CD14-positive monocyte (primary cell): ENCODE measurements around the gene EFHC1. TPM values are rescaled to one million over a fixed set of nuclear protein-coding genes. Genes with fewer than 3 reads are reported as not detected.

Source experiments
- DNase-seq, 3 donors: peaks; one replicate each; pipeline ENCODE4 v3.0.0-alpha.2; 2011 to 2022
- H2AFZ ChIP-seq: 2 replicates; pipeline ENCODE4 v1.6.0; 2012; ENCODE audit warnings: mild to moderate bottlenecking, low read depth, low read length, inconsistent platforms; ENCODE audit not compliant: insufficient read depth, poor library complexity, severe bottlenecking
- H3K27ac ChIP-seq, 2 donors: 1 replicate in 1 of 2; 2 replicates in 1 of 2; pipeline ENCODE4 v1.5.1; 2012 to 2013; ENCODE audit warnings: low read length in 2 of 2, control low read depth in 1 of 2, inconsistent platforms in 1 of 2, low read depth in 1 of 2, mild to moderate bottlenecking in 1 of 2
- H3K27me3 ChIP-seq, 2 donors: one replicate each; pipeline versions ENCODE4 v1.6.0 to v1.6.1; 2011 to 2013; ENCODE audit warnings: low read length in 2 of 2; ENCODE audit not compliant: control insufficient read depth in 2 of 2, insufficient read depth in 2 of 2
- H3K36me3 ChIP-seq, 2 donors: replicated peaks in 1 of 2; 1 replicate in 1 of 2; 2 replicates in 1 of 2; pipeline versions ENCODE4 v1.5.1 to v1.6.1; 2012 to 2013; ENCODE audit warnings: low read length in 2 of 2, control low read depth in 1 of 2, inconsistent platforms in 1 of 2, mild to moderate bottlenecking in 1 of 2; ENCODE audit not compliant: insufficient read depth in 2 of 2, control insufficient read depth in 1 of 2
- H3K4me1 ChIP-seq, 2 donors: 1 replicate in 1 of 2; 2 replicates in 1 of 2; pipeline versions ENCODE4 v1.5.1 to v1.6.1; 2012 to 2013; ENCODE audit warnings: low read length in 2 of 2, control low read depth in 1 of 2, inconsistent platforms in 1 of 2, mild to moderate bottlenecking in 1 of 2, moderate library complexity in 1 of 2; ENCODE audit not compliant: insufficient read depth in 2 of 2, control insufficient read depth in 1 of 2
- H3K4me2 ChIP-seq: replicated peaks from 2 replicates; pipeline ENCODE3; 2012; ENCODE audit warnings: low read length, moderate library complexity, mild to moderate bottlenecking; ENCODE audit not compliant: poor library complexity, severe bottlenecking; ENCODE audit errors: extremely low read depth
- H3K4me3 ChIP-seq, 3 experiments: fragments of 200-600 bp in 1 of 3; sonication (generic) in 1 of 3; replicated peaks in 1 of 3; 1 replicate in 2 of 3; 2 replicates in 1 of 3; pipeline ENCODE4 v1.5.1; 2011 to 2013; ENCODE audit warnings: low read length in 3 of 3, mild to moderate bottlenecking in 3 of 3, control low read depth in 2 of 3, low read depth in 2 of 3, inconsistent platforms in 1 of 3, moderate library complexity in 1 of 3
- H3K79me2 ChIP-seq: 2 replicates; pipeline ENCODE4 v1.6.0; 2012; ENCODE audit warnings: mild to moderate bottlenecking, control low read depth, inconsistent platforms, low read length, moderate library complexity; ENCODE audit not compliant: insufficient read depth
- H3K9ac ChIP-seq: 2 replicates; pipeline ENCODE4 v1.6.0; 2017; ENCODE audit warnings: low read length, mild to moderate bottlenecking; ENCODE audit not compliant: insufficient read depth, poor library complexity, severe bottlenecking
- H3K9me3 ChIP-seq, 2 donors: replicated peaks in 1 of 2; 1 replicate in 1 of 2; 2 replicates in 1 of 2; pipeline versions ENCODE4 v1.5.1 to v1.6.1; 2012 to 2013; ENCODE audit warnings: low read length in 2 of 2, control low read depth in 1 of 2; ENCODE audit not compliant: control insufficient read depth in 1 of 2, insufficient read depth in 1 of 2
- H4K20me1 ChIP-seq: 2 replicates; pipeline ENCODE4 v1.6.0; 2012; ENCODE audit warnings: mild to moderate bottlenecking, low read length, control low read depth, moderate library complexity; ENCODE audit not compliant: insufficient read depth
- H3K27ac Mint-ChIP-seq, 7 donors: one replicate each; pipeline ENCODE4 v1.8.0; 2020; ENCODE audit warnings: mild to moderate bottlenecking in 7 of 7, mixed read lengths in 7 of 7, moderate library complexity in 6 of 7, inconsistent platforms in 2 of 7
- H3K27me3 Mint-ChIP-seq, 3 donors: one replicate each; pipeline ENCODE4 v1.8.0; 2021 to 2022; ENCODE audit warnings: low read depth in 3 of 3, mild to moderate bottlenecking in 3 of 3, mixed read lengths in 3 of 3, moderate library complexity in 3 of 3, inconsistent platforms in 1 of 3
- H3K36me3 Mint-ChIP-seq, 2 donors: one replicate each; pipeline ENCODE4 v1.8.0; 2020; ENCODE audit warnings: mixed read lengths in 2 of 2, inconsistent platforms in 1 of 2, mild to moderate bottlenecking in 1 of 2
- H3K4me1 Mint-ChIP-seq: one replicate; pipeline ENCODE4 v1.8.0; 2020; ENCODE audit warnings: mild to moderate bottlenecking, mixed read lengths
- H3K4me3 Mint-ChIP-seq, 2 donors: one replicate each; pipeline ENCODE4 v1.8.0; 2020; ENCODE audit warnings: mild to moderate bottlenecking in 2 of 2, mixed read lengths in 2 of 2, moderate library complexity in 1 of 2
- H3K9me3 Mint-ChIP-seq, 7 donors: one replicate each; pipeline ENCODE4 v1.8.0; 2020 to 2022; ENCODE audit warnings: mixed read lengths in 7 of 7, mild to moderate bottlenecking in 6 of 7, moderate library complexity in 6 of 7, inconsistent platforms in 2 of 7
- CTCF ChIP-seq: fragments of 200-600 bp; IDR thresholded peaks from one replicate; pipeline ENCODE4 v1.8.0; 2022; ENCODE audit warnings: antibody characterized with exemption, mild to moderate bottlenecking
- WGBS: methylation state at CpG from one replicate; pipeline ENCODE4 v1.1.5; 2013; ENCODE audit warnings: missing lambda C conversion rate; ENCODE audit not compliant: insufficient coverage; 5-methylcytosine and 5-hydroxymethylcytosine counted together
- intact Hi-C, 2 donors: fragments of 100-400 bp; cut with micrococcal nuclease; formaldehyde crosslinking; loops; one replicate each; pipeline versions ENCODE4 v1.15.0 to v1.15.1; 2023
- polyA plus RNA-seq, 3 donors: library from polyadenylated mRNA; depleted of rRNA in 1 of 3; unstranded in 2 of 3; stranded (reverse) in 1 of 3; fragments of 300-500 nt in 2 of 3; fragments of >200 nt in 1 of 3; fragmentation: Illumina TruSeq in 2 of 3; gene quantifications; 1 replicate in 2 of 3; 2 replicates in 1 of 3; pipeline ENCODE4 v1.2.3, GENCODE V29; 2012 to 2021

The EFHC1 gene
- polyA plus RNA-seq, 3 donors: 0.30 to 13.5 (median 2.3) TPM

GRCh38 chr6:52534363-52534762, 114.2 kb downstream of the EFHC1 start:
- Mint-ChIP-seq H3K36me3 (peaks cover 30 to 47% of the 10 kb centered on the region in 2 donors), H3K27ac (no peak overlapping the region), H3K27me3 (peaks cover 0 to 1% (median 0%) of the 10 kb centered on the region in 3 donors), H3K4me3 (no peak overlapping the region), H3K4me1 (peaks cover 13% of the 10 kb centered on the region), H3K9me3 (no peaks in the 10 kb centered on the region)
- no peak overlapping the region for H2AFZ ChIP-seq
- peaks cover 27% of the 10 kb centered on the region for H4K20me1 ChIP-seq
- no peak overlapping the region for H3K9ac ChIP-seq
- no peaks in the 10 kb centered on the region for H3K9me3 ChIP-seq
- DNase-seq: no peak
- peaks cover 14 to 59% of the 10 kb centered on the region in 2 donors for H3K36me3 ChIP-seq
- 100% methylated on average over 4 of the region's 5 CpGs for WGBS
- no peaks in the 10 kb centered on the region for H3K4me1 ChIP-seq
- no peak overlapping the region for H3K27ac ChIP-seq
- H3K4me2 ChIP-seq: no peak overlapping the region
- no peak for TF ChIP-seq CTCF
- intact Hi-C loops: no loop called here
- no peaks in the 10 kb centered on the region for H3K27me3 ChIP-seq
- H3K4me3 ChIP-seq: no peak overlapping the region
- peaks cover 28% of the 10 kb centered on the region for H3K79me2 ChIP-seq

- Histone ChIP-seq H3K9ac (no peak overlapping the region), H3K4me1 (no peaks in the 10 kb centered on the region), H3K79me2 (peaks cover 35% of the 10 kb centered on the region), H3K4me3 (no peak overlapping the region), H3K4me2 (no peak overlapping the region), H2AFZ (no peak overlapping the region), H3K36me3 (peaks cover 10 to 54% of the 10 kb centered on the region in 2 donors), H3K27me3 (no peaks in the 10 kb centered on the region), H4K20me1 (peaks cover 33% of the 10 kb centered on the region), H3K9me3 (no peaks in the 10 kb centered on the region), H3K27ac (no peak overlapping the region)
- Mint-ChIP-seq H3K36me3 (peaks cover 32 to 45% of the 10 kb centered on the region in 2 donors), H3K4me1 (peaks cover 13% of the 10 kb centered on the region), H3K9me3 (no peaks in the 10 kb centered on the region), H3K27me3 (peaks cover 0 to 1% (median 0%) of the 10 kb centered on the region in 3 donors), H3K4me3 (no peak overlapping the region), H3K27ac (peak overlapping the region in 1 of 7 donors; percentile 30)
- no peak for DNase-seq
- WGBS: 61% methylated on average over 2 of the region's 3 CpGs
- intact Hi-C loops: no loop called here
- TF ChIP-seq CTCF: no peak
These were observed 114.8 kb downstream of the EFHC1 start for GRCh38 chr6:52534966-52535390.
